ENCODE measurements around the gene CBFA2T3.

DNA sequence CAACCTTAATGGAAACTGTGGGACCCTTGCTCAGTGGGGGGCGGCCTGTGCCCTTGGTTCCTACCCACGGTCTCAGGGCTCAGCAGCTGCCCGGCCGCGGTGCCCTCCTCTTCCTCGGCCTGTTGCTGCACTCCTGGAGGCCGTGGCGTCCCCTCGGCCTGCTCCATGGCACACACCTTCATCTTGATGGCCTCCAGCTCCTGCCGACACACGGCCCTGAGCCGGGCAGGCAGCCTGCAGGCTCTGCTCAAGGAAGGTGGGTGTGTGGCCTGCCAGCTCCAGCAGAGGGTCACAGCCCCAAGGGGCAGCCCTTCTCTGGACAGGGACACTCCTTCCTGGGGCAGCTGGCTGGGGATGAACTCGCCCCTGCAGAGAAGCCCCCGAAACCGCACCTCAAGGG is 111.3 kb downstream of the CBFA2T3 start:
- TF ChIP-seq, protein P1, sequence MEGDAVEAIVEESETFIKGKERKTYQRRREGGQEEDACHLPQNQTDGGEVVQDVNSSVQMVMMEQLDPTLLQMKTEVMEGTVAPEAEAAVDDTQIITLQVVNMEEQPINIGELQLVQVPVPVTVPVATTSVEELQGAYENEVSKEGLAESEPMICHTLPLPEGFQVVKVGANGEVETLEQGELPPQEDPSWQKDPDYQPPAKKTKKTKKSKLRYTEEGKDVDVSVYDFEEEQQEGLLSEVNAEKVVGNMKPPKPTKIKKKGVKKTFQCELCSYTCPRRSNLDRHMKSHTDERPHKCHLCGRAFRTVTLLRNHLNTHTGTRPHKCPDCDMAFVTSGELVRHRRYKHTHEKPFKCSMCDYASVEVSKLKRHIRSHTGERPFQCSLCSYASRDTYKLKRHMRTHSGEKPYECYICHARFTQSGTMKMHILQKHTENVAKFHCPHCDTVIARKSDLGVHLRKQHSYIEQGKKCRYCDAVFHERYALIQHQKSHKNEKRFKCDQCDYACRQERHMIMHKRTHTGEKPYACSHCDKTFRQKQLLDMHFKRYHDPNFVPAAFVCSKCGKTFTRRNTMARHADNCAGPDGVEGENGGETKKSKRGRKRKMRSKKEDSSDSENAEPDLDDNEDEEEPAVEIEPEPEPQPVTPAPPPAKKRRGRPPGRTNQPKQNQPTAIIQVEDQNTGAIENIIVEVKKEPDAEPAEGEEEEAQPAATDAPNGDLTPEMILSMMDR (IDR thresholded peaks at IDR 0.05; ENCODE audit: borderline replicate concordance, extremely low read depth, low read length, poor library complexity, severe bottlenecking): no peak
- no peak for TF ChIP-seq EZH2 (IDR thresholded peaks at IDR 0.05; ENCODE audit: borderline replicate concordance, low read depth, low read length, severe bottlenecking)

All from DND-41 (cell line).